GM12892 (cell line): Measurements from ENCODE around the gene DDX39B.

ENCODE experiments used
- POLR2AphosphoS5 ChIP-seq: IDR thresholded peaks from 2 replicates; pipeline ENCODE4 v1.6.1; 2011; ENCODE audit warnings: low read depth, low read length, control low read depth
- TAF1 ChIP-seq: IDR thresholded peaks from 2 replicates; pipeline ENCODE4 v1.6.1; 2011; ENCODE audit warnings: low read depth, mild to moderate bottlenecking, control low read depth, low read length, borderline replicate concordance

DNA sequence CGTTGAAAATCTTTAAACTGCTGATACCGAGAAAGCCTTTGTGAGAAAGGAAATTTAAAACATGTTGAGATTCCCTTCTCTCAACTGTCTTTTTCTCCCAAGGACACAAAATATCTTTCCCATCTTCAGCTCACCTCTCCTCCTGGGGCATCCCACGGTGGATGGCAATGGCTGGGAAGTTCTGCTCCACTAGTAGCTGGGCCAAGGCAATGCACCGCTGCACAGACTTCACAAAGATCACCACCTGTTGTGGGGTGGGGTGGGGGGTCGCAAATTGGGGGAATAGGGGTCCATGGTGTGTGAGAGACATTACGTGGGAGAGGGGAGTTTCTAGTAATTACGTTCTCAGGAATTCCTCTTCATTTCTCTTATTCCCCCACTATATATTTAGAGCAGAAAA lies 10.6 kb downstream of the DDX39B start:
- no peak; the same call in 1 of the 2 replicates for TF ChIP-seq POLR2AphosphoS5
- TF ChIP-seq TAF1 = no peak
